Activated CD8-positive, alpha-beta memory T cell treated with anti-CD3 and anti-CD28 coated beads for 1 hour (primary cell): ENCODE data around the gene OR8B3.

Experiments used
- DNase-seq, 2 donors: peaks; one replicate each; pipeline ENCODE4 v3.0.0-alpha.2; 2020; ENCODE audit warnings: low read depth in 1 of 2; ENCODE audit errors: extremely low read depth in 1 of 2

The OR8B3 gene

DNA sequence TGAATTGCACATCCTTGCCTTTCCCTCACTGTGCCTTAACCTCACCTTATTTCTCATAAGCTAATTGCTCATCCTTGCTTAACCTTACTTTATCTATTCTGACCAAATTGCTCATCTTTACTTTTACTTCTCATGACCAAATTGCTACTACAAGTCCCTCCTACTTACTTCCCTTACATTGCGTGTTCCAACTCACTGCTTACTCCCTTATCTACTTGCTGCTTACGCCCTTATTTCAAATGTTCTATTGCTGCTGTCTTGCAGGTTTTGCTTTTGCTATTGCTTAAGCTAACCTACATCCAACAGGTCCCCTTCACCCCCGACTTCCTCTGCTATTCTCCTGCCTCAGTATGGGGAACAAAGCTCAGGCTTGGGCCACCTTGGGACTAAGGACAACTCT lies 22.5 kb downstream of the OR8B3 start:
- no peak for DNase-seq

- DNase-seq = no peak
Observed at GRCh38 chr11:124359566-124359965, 39.3 kb downstream of the OR8B3 start.

DNA sequence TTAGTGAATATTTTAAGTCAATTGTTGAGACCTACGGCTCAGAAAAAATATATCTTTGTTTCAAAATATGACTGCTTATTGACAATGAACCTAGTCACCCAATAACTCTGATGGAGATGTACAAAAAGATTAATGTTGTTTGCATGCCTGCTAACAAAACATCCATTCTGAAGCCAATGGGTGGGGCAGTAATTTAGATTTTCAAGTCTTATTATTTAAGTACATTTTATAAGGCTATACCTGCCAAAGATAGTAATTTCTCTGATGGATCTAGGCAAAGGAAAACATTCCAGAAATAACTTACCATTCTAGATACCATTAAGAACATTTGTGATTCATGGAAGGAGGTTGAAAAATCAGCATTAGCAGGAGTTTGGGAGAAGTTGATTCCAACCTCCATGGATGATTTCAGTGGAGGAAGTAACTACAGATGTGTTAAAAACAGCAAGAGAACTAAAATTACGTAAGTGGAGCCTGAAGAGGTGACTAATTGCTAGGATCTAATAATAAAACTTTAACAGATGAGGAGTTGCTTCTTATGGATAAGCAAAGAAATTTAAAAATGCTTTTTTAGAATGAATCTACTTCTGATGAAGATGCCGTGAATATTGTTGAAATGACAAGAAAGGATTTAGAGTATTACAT lies 52.4 kb downstream of the OR8B3 start:
- DNase-seq = no peak
